GM21390 (cell line): ENCODE measurements around the gene PIEZO1.

ENCODE experiments used
- ATAC-seq: cut with Tn5 transposase; IDR thresholded peaks from one replicate; pipeline ENCODE4 v1.9.1; 2021; ENCODE audit not compliant: unreplicated experiment

The PIEZO1 gene

DNA sequence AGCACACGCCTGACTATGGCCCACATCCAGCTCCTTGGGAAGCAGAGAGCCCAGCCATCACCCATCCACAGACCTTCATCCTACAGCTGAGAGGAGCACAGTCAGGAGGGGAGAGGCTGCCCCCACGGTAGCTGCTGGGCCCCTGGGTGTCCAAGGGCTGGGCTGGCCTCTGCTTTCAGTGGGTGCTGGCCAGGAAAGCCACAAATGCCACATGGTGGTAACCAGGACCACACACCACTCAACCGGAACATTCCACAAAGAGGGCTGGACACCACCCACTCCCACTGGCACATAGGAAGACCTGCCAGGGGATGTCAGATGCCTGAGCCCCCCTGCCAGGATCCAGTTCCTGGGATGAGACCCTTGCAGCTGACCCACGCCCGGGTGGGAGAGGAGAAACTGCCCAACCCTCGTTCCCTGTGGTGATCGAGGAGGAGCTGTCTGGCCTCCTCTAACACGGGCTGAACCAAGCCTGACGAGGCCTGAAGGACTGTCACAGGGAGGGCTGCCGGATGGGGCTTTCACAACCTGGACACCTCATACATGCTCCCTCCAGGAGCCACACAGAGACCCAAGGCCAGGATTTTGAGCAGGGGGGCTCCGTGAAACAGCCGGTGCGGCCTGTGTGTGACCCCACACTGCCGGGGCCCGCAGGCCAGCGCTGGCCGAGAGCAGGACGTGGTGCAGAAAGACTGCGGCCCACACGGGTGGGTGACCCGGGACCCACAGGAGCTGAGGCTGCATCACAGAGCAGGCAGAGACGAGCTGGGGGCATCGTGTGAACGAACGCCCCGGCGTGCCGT is 30.7 kb downstream of the PIEZO1 start:
- ATAC-seq, result no peak

DNA sequence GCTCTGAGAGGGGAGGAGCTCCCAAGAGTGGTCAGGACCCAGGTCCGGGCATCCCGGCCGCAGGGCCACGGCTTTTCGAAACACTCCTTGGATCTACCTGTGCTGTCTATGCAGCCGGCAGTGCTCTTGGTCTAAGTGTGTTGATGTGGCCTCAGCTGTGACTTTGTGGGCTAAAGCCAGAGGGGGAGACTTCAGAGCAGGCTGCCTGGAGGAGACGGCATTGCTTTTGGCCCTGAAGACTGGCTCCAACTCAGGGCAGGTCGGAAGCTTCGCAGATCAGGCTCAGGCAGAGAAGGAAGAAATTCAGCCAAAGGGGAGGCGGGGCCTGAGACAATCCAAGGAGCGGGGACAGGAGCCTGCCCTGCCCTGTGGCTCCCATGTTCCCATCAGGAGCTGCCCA is 31.4 kb downstream of the PIEZO1 start:
- no peak for ATAC-seq

DNA sequence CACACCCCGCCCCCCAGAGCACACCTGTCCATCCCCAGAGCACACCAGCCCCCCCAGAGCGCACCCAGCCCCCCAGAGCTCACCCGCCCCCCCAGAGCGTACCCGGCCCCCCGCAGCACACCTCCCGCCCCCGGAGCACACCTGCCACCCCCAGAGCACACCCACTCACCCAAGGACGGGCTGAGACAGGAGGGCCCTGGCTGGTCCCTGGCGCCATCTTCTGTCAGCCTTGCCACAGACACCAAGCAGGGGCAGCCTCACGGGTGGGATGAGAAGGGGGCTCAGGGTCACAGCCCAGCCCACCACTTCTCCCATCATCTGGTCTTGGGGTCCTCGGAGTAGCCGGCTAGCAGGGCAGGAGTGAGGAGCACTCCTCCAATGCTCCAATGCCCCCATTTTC is 31.8 kb downstream of the PIEZO1 start:
- no peak for ATAC-seq

DNA sequence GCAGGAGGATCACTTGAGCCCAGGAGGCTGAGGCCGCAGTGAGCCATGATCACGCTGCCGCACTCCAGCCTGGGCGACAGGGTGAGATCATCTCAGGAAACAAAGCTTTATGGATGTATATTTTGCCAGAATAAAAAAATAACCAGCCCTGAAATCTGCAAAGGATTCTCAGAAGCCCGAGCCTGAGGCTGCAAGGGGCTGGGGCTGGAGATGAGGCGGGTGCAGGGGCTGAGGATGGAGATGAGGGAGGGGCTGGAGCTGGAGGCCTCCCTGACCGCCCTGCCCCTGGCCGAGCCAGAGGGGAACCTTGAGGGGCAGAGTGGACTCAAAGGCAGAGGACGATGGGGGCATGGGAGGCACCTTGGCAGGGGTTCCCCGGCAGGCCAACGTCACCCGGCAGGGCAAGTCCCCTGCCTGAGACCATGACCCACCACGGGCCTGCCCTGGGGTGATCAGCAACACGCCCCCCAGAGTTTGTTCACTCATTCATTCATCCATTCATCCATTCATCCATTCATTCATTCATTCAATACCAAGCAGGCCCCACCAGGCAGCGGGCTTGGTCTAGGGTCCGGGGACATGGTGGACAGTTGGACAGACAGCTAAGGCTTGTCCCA is 32.5 kb downstream of the PIEZO1 start:
- ATAC-seq, result no peak

DNA sequence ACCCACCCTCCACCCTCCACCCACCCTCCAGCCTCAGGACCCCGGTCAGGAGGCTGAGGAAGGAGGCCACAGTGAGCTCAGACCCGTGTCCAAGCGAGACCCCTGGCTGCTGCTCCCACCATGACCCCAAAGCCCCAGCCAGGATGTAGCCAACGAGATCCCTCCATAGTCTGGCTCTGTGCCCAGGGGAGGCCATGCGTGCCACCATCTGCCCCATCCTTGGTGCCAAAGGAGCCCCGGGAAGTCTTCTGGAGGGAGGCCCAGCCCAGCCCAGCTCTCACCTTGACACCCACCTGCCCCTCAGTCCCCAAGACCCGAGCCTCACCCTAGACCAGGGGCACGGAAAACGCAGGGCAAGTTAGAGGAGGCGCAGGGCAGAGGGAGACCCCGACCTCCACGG is 34.2 kb downstream of the PIEZO1 start:
- ATAC-seq, result no peak

DNA sequence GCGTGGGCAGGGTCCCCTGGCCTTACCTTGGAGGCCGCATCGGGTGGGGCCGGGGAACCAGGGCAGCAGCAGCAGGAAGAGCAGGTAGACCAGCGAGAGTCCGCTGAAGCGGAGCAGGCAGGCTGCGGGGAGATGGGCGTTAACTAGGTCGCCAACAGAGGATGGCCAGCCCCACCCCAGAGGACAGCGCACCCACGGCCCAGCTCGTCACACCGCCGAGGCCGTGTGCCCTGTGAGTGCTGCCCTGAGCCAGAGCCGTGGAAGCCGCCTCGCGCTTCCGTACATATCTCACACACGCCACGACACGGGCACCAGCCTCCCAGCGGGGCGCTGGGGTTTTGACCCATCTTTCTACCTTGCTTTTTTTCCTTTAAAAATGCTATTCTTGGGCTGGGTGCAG is 35.7 kb downstream of the PIEZO1 start:
- ATAC-seq, result no peak

DNA sequence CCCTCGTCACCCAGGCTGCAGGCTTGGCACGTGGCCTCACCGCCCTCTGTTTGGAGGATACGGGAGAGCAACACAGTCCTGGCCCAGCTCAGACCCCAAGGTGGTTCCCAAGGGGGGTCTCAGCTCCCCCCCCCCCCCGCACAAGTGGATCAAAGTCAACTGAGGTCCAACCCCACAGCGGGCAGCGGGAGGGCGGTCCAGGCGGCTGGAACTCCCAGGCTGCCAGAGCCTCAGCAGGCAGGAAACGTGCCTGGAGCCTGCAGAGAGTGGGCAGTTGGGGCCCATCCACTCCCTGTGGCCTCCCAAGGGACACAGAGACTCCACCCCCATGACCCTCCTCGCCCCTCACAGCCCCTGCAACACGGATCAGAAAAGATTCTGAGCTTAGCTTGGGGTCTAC is 36.7 kb downstream of the PIEZO1 start:
- ATAC-seq, result no peak

DNA sequence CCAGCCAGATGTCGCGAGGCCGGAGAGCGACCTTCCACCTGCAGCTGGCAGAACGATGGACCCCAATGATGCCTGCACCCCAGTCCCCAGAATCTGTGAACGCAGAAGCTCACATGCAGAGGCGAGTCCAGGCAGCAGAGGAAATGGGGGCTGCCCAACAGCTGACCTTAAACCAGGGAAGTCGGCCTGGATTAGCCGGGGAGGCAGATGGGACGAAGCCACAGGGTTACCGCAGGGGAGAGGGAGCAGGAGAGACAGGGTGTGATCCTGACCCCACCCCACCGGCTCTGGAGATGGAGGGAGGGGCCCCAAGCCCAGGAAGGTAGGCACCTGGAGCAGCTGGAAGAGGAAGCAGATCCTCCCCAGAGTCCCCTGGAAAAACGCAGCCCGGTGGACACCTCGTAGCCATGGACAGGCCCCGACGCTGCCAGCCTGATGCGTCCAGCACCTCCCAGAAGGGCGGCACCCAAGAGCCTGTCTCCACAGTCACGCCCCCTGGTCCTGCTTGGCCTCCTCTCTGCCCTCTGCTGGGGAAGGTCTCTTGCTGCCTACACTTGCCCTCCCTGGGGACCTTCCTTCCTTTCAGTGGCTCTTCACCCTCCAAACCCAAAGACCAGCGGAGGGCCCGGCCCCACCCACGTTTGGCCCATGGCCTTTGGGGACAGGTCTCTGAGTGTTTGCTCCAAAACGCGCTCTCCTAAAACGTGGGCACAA is 37.3 kb downstream of the PIEZO1 start:
- no peak for ATAC-seq

DNA sequence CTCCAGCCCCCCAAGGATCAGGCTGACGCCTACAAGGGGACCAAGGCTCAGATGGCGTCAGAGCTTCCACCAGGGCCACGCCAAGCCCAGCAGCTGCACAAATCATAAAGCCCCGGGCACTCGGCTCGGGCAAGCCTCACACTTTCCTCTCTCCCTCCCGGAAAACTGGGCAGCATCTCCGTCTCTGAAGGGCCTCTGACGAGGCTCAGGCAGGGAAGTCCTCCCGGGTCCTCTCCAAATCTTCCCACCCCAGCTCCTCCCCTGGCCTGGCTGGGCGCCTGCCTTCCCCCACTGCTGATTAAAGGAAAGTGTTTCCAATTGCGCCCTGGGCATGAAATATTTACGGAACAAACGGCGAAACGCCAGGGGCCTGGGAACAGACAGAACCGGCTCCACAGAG is 38.5 kb downstream of the PIEZO1 start:
- ATAC-seq, result no peak

DNA sequence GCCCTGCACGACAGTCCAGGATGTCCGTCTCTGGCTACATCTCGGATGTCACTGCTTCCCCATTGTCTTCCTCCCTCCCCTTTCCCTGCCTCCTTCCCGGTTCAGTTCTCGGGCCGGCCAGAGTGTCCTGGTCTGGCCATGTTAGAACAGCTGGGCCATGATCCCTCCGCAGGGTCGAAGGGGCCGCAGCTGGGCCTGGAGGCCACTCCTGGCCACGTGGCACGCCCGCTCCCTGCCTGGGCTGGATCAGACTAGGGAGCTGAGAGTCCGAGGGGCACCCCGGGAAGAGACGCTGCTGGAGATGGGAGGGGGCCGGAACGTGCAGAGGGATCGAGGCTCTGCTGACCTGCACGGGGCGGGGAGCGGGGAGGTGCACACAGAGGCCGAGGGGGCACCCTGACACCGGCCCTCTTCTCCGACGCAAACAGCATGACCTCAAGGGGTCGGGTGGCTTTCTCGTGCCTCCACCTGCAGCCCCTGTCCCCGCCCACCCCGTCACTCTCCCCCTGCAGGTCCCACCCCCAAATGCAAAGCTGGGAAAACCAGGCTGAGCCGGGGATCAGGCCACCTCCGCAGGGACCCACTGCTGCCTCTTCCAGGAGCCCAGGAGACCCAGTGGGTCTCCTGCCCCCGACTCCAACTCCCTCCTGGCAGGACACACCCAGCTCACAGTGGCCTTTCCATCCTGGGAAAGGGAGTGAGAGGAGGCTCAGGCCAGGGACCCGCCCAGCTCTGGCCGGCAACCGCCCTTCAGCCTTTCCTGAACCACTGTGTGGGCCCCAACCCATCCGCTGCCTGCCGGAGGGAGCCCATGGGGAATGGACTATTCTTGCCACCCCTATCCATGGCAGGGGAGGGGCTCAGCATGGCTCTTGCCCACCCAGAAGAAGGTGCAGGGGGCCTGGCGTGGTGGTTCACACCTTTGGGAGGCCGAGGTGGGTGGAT is 40.2 kb downstream of the PIEZO1 start:
- ATAC-seq, result no peak

DNA sequence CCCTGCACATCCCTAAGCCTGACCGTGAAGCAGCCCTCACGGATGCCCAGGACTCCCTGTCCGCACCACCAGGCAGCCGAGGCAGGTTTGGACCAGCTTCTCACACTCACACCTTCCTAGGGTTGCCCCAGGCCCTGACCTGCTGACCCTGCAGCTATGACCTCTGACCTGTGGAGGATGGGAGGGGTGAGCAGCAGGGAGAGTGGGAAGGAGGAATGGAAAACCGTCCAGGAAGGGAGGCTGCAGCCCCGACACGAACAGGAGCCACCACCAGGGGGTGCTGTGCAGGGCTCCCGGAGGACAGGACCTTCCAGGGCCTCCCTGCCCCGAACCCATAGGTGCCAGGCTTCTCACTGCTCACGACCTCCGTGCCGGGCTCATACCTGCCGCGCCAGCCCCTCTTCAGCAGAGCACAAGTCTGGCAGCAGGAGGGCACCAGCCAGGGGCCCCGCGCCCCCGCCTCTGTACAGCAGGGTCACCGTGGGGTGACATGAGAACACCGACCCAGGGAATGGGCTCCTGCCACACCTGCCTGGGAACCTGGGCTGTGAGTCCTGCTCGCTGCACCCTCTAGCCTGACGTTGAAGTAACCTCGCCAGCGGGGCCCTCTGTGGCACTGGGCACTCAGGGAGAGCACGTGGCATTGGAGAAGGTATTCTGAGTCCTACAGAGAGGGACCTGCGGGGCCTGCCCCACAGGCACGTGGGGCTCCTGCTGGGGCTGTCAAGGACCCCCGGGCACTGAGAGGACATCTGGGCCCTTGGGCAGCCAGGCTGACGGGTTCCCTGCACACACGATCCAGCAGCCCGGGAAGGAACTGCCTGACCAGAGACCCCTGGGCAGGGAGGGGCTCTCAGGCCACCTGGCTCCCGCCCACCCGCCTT is 41.1 kb downstream of the PIEZO1 start:
- ATAC-seq, result no peak

DNA sequence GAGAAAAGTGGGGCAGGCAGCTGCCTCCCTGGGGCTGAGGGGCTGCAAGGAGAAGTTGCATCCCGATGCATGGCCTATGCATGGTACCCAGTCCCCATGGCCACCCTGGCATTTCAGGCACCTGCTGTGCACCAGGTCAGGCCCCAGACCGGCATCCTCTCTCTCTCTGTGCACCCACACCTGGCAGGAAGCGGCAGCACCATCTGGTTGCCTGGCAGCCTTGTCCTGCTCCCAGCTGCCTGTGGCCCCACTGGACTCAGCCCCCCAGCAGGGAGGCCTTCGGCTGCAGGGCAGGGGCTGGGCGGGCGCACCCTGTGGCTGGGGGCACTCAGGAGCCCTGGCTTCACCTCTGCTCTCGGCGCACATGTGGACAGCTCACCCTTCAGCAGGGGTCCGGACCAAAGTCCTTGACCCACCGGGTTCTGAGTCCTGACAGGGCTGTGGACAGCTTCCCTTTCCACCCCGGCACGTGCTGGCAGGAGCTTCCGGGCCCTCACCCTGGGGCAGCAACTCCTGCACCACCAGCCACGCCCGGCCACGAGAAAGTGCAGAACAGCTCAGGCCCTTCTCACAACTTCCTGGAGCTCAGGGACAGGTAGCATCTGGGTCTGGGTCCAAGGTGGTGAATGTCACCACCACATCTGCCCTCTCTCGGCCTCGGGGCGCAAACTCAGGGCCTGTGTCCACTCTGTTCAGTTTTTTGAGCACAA is 42.0 kb downstream of the PIEZO1 start:
- ATAC-seq, result no peak

DNA sequence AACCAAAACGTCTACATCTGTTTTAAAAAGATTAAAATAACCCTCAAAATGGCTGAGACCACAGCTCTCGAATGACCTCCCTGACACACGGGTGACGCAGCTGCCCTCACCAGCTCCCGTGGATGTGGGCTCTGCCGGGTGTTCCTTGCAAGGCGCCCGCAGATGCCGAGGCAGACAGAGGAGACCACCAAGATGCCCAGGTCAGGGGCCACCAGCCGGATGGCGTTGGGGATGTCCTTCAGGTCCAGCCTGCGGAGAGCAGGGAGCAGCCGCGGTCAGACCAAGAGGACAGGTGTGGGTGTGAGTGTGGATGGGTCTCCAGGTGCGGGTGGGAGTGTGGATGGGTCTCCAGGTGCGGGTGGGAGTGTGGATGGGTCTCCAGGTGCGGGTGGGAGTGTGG is 43.7 kb downstream of the PIEZO1 start:
- ATAC-seq, result no peak

DNA sequence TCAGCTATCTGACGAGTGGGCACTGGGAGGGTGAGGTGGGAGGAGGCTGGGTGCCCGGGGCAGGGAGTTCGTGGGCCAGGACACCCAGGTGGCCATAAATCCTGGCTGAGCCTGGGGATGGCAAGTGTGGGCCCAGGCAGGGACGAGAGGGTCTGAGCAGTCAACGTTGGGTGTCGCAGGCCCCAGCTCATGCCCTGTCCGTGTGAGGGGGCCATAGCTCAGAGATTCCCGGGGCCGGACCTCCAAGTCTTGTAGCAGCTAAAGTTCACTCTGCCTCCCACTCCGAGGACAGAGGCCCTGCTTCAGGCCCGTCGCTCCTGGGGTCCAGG is 44.3 kb downstream of the PIEZO1 start:
- ATAC-seq, result no peak

DNA sequence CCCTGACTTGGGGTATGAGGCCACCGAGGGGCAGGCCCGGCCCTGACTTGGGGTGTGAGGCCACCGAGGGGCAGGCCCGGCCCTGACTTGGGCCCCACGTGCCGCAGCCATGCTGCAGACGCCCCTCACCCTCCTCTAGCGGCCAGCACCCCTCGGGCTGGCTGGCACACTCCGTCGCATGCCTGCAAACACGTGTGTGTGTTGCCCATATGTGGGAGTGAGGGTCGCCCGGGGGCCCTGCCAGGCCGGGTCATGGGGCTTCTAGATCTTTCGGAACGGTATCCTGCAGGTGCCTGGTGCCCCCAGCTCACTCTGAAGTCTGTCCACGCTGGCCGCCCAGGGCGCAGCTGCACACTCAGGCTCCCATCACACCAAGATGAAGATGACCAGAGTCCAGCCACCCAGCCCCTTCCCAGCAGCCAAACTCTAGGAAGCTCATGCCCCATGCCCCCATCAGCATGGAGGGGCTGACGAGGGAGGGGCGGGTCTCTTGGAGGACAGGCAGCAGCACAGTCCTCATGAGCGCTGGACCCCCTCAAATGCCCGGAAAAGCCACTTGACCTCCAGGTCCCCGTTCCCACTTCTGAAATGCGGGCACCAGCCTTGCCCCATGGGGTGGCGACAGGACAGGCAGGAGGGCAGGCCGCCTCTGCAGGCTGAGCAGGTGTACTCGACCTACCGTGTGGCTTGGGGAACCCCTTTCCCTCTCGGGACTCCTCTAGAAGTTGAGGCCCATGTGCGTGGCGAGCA is 44.9 kb downstream of the PIEZO1 start:
- ATAC-seq, result no peak

DNA sequence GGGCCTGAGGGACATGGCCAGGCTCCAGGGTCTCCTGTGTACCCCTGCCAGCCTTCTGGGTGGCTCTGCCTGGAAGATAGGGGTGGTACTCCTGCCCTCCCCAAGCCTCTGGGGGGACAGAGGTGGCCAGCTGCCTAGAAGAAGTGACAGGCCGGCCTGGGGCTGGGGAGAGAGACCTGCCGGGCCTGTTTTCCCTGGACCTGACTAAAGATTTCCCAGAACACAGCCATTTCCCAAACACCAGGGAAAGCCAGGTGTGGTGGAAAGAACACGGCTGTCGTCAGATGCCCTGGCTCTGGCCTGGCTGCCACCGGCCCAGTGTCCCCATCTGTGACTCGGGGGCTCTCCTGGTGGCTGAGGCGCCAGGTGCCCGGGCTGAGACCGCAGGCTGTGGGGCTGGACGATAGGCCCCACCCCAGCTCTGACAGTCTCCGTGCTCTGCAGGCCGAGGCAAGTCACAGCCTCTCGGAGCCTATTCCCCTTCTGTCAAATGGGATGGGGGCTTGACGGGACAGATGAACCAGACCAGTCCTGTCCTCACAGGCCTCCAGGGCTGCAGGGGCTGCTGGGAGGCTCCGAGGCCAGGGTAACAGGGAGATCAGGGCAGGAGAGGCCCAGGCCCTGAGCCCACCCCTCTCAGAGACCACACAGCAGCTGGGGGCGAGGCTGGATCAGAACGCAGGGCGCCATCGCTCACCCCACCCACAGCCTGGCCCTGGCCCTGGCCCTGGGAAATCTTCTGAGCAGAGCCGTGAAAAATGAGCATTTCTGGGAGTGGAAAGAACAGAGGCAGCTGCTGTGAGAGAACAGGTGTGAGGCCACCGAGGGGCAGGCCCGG is 45.7 kb downstream of the PIEZO1 start:
- ATAC-seq, result no peak

DNA sequence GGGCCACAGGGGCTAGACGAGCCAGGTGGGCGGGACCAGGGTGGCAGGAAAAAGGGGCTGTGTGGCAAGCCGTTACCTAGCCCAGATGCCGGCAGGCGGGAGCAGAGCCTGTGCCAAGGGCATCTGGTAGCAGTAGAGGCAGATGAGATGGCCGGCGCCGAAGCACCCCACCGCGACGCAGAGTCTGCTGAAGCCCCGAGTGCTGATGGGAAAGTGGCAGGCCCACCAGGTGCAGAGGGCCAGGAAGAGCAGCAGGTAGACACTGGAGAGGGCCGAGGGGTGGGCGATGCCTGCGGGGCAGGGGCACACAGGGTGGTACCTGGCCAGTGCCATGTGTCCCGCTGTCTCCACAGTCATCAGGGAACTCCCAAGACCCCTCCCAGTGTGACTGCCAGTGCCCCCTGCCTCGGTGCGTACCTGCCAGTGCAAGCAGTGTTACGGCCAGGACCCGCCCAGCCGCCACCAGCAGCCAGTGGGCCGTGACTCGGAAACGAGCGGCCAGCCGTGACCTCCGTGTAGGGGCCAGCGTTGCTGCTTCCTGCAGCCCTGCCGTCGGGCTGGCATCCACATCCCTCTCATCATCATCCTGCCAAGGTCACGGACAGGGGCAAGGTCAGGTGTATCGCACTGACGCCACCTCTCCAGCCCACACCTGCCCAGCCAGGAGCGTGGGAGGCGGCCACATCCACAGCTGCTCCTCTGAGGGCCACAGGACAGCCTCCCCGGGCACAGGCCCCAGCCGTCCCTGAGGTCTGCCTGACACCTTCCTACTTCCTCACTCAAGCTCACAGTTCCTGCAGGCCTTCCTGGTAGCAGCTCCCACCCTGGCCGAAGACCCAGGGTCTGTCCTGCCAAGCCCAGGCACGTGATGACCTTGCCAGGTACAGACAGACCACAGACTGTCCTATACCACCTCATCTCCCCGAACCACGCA is 46.6 kb downstream of the PIEZO1 start:
- ATAC-seq, result no peak
